Calu3 (cell line): ENCODE data around the gene PRAME. TPM values are rescaled to one million over a fixed set of nuclear protein-coding genes. Genes with fewer than 3 reads are reported as not detected.
A peak's percentile ranks its signal among the peaks of the same experiment; 100 is the strongest.
"Not testable (repeated sequence)": the region's sequence is repeated elsewhere in the genome, so short reads cannot be mapped to it uniquely, and the experiment has no call there.

ENCODE experiments used
- Bru-seq: library from RNA; stranded (reverse); fragments of 400-500 nt; gene quantifications from one replicate; lab custom pipeline; 2021; lab: Mats Ljungman, UMichigan
- BruChase-seq, 2 experiments: library from RNA; stranded (reverse); fragments of 400-500 nt; gene quantifications; one replicate each; lab custom pipeline; 2021; lab: Mats Ljungman, UMichigan
- BruUV-seq: library from RNA; stranded (reverse); fragments of 400-500 nt; replicated peaks from 2 replicates; lab custom pipeline; 2021; lab: Mats Ljungman, UMichigan
- CTCF ChIA-PET: fragments of 300-600 bp; sonication (Branson Sonifier 250); formaldehyde crosslinking; loops from one replicate; lab custom pipeline; 2022; ENCODE audit warnings: antibody characterized with exemption; lab: Charles Lee
- DNase-seq: peaks from one replicate; pipeline ENCODE4 v3.0.0; 2022
- H3K27ac Mint-ChIP-seq: one replicate; pipeline ENCODE4 v1.8.0; 2022; ENCODE audit warnings: mixed read lengths; ENCODE audit not compliant: unreplicated experiment
- H3K27me3 Mint-ChIP-seq: one replicate; pipeline ENCODE4 v1.8.0; 2022; ENCODE audit warnings: mixed read lengths; ENCODE audit not compliant: unreplicated experiment
- H3K36me3 Mint-ChIP-seq: one replicate; pipeline ENCODE4 v1.8.0; 2022; ENCODE audit warnings: mild to moderate bottlenecking, moderate library complexity, mixed read lengths; ENCODE audit not compliant: insufficient read depth, unreplicated experiment
- H3K4me1 Mint-ChIP-seq: one replicate; pipeline ENCODE4 v1.8.0; 2022; ENCODE audit warnings: mild to moderate bottlenecking, low read depth, mixed read lengths; ENCODE audit not compliant: unreplicated experiment
- H3K4me3 Mint-ChIP-seq: one replicate; pipeline ENCODE4 v1.8.0; 2022; ENCODE audit warnings: mild to moderate bottlenecking, low read depth, moderate library complexity, mixed read lengths; ENCODE audit not compliant: unreplicated experiment
- H3K9me3 Mint-ChIP-seq: one replicate; pipeline ENCODE4 v1.8.0; 2022; ENCODE audit warnings: low read depth, mixed read lengths; ENCODE audit not compliant: unreplicated experiment
- intact Hi-C: fragments of 100-400 bp; cut with micrococcal nuclease; formaldehyde crosslinking; loops from one replicate; pipeline ENCODE4 v1.10.0; 2022; ENCODE audit not compliant: unreplicated experiment
- long read RNA-seq: library from polyadenylated mRNA; stranded (forward); transcript quantifications from one replicate; pipeline ENCODE4 v2.0.0, GENCODE V29; 2022
- total RNA-seq: library from RNA; stranded (reverse); gene quantifications from 2 replicates; pipeline ENCODE4 v1.2.3, GENCODE V29; 2022
- TF ChIP-seq, protein P1 (sequence below): fragments of 200-600 bp; IDR thresholded peaks from one replicate; pipeline ENCODE4 v1.8.0; 2022; ENCODE audit warnings: antibody characterized with exemption; ENCODE audit not compliant: unreplicated experiment

Gene PRAME, protein sequence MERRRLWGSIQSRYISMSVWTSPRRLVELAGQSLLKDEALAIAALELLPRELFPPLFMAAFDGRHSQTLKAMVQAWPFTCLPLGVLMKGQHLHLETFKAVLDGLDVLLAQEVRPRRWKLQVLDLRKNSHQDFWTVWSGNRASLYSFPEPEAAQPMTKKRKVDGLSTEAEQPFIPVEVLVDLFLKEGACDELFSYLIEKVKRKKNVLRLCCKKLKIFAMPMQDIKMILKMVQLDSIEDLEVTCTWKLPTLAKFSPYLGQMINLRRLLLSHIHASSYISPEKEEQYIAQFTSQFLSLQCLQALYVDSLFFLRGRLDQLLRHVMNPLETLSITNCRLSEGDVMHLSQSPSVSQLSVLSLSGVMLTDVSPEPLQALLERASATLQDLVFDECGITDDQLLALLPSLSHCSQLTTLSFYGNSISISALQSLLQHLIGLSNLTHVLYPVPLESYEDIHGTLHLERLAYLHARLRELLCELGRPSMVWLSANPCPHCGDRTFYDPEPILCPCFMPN
- total RNA-seq (2.6 and 5.1 TPM in 2 replicates), Bru-seq, nascent RNA (percentile 27 among the genes with signal in this experiment), BruChase-seq, experiment 1, labeled RNA remaining after a 6-hour chase (percentile 37 among the genes with signal in this experiment), BruChase-seq, experiment 2, labeled RNA remaining after a 2-hour chase (percentile 34 among the genes with signal in this experiment)
- long read RNA-seq, partial matches to known transcripts: 1 of 9 reads
- long read RNA-seq, other reads (novel, unspliced or antisense): 1 of 9 reads

DNA sequence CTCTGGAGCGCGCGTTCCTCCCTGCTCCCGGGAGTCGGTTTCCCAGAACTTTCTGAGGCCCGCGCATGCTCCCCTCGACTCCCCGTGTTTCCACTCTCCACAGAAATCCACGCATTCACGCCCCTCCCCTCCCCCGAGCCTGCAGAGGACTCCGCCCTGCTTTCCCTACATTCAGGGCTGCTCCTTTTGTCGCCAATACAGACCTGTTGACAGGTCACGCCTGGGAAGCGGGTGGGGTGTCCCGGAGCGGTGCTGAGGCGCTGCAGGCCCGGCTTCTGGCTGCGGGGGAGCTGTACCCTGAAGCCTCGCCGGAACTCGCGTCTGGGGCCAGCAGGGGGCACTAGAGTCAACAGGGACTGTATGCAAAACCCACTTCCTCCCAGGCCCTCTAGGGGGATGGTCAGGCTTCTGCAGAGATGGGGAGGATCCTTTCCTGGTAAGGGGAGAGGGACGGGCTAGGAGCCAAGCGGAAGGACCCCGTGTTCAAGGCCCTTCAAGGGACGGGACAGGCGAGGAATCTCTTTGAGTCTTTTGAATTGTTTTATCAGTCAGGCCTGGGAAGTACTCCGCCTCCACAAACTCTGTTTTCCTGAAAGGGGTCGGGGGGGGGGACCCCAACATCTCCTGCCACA, at the start of gene PRAME:
Gene PRAME, minus strand, starts transcription at position 294 of the 632 bp plus-strand sequence. CDS start 2,433 bp downstream, outside the sequence.
- peak within 1 kb of the TSS; percentile 55 for H3K4me3 Mint-ChIP-seq
- TF ChIP-seq, protein P1, sequence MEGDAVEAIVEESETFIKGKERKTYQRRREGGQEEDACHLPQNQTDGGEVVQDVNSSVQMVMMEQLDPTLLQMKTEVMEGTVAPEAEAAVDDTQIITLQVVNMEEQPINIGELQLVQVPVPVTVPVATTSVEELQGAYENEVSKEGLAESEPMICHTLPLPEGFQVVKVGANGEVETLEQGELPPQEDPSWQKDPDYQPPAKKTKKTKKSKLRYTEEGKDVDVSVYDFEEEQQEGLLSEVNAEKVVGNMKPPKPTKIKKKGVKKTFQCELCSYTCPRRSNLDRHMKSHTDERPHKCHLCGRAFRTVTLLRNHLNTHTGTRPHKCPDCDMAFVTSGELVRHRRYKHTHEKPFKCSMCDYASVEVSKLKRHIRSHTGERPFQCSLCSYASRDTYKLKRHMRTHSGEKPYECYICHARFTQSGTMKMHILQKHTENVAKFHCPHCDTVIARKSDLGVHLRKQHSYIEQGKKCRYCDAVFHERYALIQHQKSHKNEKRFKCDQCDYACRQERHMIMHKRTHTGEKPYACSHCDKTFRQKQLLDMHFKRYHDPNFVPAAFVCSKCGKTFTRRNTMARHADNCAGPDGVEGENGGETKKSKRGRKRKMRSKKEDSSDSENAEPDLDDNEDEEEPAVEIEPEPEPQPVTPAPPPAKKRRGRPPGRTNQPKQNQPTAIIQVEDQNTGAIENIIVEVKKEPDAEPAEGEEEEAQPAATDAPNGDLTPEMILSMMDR: peak; percentile 88
- H3K27ac Mint-ChIP-seq: peak within 1 kb of the TSS; percentile 54
- H3K4me1 Mint-ChIP-seq: peaks cover 16% of the 10 kb centered on the region
- peak; percentile 89 for DNase-seq
- CTCF ChIA-PET: interaction anchor here (1.0 to 1.5 kb wide), 3 partner anchors 9 to 96 kb away, joined by 3 to 8 read pairs (median 5); no protein-coding TSS in a partner anchor
- peaks cover 14% of the 10 kb centered on the region for H3K36me3 Mint-ChIP-seq
- no peaks in the 10 kb centered on the region for H3K9me3 Mint-ChIP-seq
- H3K27me3 Mint-ChIP-seq: peaks cover 40% of the 10 kb centered on the region
- intact Hi-C loops: no loop called here
- no TSS peak for BruUV-seq

GRCh38 chr22:22608022-22608421, 49.0 kb upstream of the PRAME start:
- H3K4me3 Mint-ChIP-seq, H3K27ac Mint-ChIP-seq, DNase-seq, H3K4me1 Mint-ChIP-seq, H3K9me3 Mint-ChIP-seq, CTCF ChIA-PET, H3K36me3 Mint-ChIP-seq, intact Hi-C loops, BruUV-seq: not testable (repeated sequence)
- peaks cover 69% of the 10 kb centered on the region for H3K27me3 Mint-ChIP-seq

- no peak overlapping the region for H3K27ac Mint-ChIP-seq
- DNase-seq: no peak
- intact Hi-C loops: no loop called here
- BruUV-seq: no TSS peak
- H3K36me3 Mint-ChIP-seq: no peaks in the 10 kb centered on the region
- peaks cover 72% of the 10 kb centered on the region for H3K27me3 Mint-ChIP-seq
- no peak overlapping the region for H3K4me3 Mint-ChIP-seq
- H3K4me1 Mint-ChIP-seq: no peaks in the 10 kb centered on the region
- H3K9me3 Mint-ChIP-seq: no peaks in the 10 kb centered on the region
- CTCF ChIA-PET: no interaction called here
- TF ChIP-seq, protein P1: no peak
These were observed 46.0 kb upstream of the PRAME start for GRCh38 chr22:22605074-22605404.

DNA sequence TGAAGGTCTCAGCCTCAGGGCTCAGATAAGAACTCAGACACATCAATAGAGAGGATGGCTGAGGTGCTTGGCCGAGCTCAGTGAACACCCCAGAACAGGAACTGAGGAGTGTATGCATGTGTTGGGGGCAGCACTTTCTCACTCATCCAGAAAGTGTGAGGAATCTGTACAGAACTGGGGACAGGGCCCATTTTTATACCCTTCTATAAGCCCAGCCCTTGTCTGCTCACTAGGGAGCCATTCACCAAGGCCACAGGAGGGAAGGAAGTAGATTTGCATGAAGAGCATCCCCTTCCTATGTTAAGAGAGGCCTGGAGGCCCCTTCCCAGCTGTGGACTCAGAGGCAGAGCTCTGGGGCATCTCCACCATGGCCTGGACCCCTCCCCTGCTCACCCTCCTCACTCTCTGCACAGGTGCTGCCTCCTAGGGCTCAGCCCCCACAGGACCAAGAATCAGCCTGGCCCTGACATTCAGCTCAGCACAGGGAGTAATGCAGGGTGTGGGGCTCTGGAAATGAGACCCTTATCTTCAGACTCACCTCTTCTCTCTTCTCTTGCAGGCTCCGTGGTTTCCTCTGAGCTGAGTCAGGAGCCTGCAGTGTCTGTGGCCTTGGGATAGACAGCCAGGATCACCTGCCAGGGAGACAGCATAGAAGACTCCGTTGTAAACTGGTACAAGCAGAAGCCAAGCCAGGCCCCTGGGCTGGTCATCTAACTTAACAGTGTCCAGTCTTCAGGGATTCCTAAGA, 45.4 kb upstream of the PRAME start:
- intact Hi-C loops: no loop called here
- peaks cover 72% of the 10 kb centered on the region for H3K27me3 Mint-ChIP-seq
- CTCF ChIA-PET: no interaction called here
- no peak for DNase-seq
- no peak overlapping the region for H3K27ac Mint-ChIP-seq
- no peaks in the 10 kb centered on the region for H3K4me1 Mint-ChIP-seq
- TF ChIP-seq, protein P1: no peak
- no TSS peak for BruUV-seq
- no peaks in the 10 kb centered on the region for H3K36me3 Mint-ChIP-seq
- no peak overlapping the region for H3K4me3 Mint-ChIP-seq
- H3K9me3 Mint-ChIP-seq: no peaks in the 10 kb centered on the region
